GM21723 (cell line): ENCODE results near the gene MST1.

Experiments used
- ATAC-seq: cut with Tn5 transposase; IDR thresholded peaks from one replicate; pipeline ENCODE4 v1.9.1; 2021; ENCODE audit warnings: mild to moderate bottlenecking, moderate library complexity; ENCODE audit not compliant: unreplicated experiment

Gene MST1

GRCh38 chr3:49718858-49719213, 29.6 kb upstream of the MST1 start:
- ATAC-seq, result no peak

- ATAC-seq, result no peak
Observed at GRCh38 chr3:49717959-49718857, 28.9 kb upstream of the MST1 start.

GRCh38 chr3:49717211-49717958, 28.1 kb upstream of the MST1 start:
- ATAC-seq, result no peak

GRCh38 chr3:49716691-49717210, 27.5 kb upstream of the MST1 start:
- ATAC-seq, result no peak

- no peak for ATAC-seq
Observed at GRCh38 chr3:49716169-49716568, 26.9 kb upstream of the MST1 start.

- no peak for ATAC-seq
Observed at GRCh38 chr3:49715611-49716121, 26.4 kb upstream of the MST1 start.

- ATAC-seq, result no peak
Observed at GRCh38 chr3:49714728-49715550, 25.7 kb upstream of the MST1 start.

- no peak for ATAC-seq
Observed at GRCh38 chr3:49713336-49714105, 24.2 kb upstream of the MST1 start.

GRCh38 chr3:49712631-49713317, 23.5 kb upstream of the MST1 start:
- ATAC-seq, result no peak

GRCh38 chr3:49712166-49712565, 22.9 kb upstream of the MST1 start:
- ATAC-seq, result no peak

GRCh38 chr3:49711489-49711888, 22.2 kb upstream of the MST1 start:
- ATAC-seq, result no peak

- ATAC-seq, result no peak
Observed at GRCh38 chr3:49709852-49710251, 20.6 kb upstream of the MST1 start.

GRCh38 chr3:49707113-49707480, 17.8 kb upstream of the MST1 start:
- no peak for ATAC-seq

GRCh38 chr3:49706456-49707112, 17.3 kb upstream of the MST1 start:
- no peak for ATAC-seq

- ATAC-seq, result no peak
Observed at GRCh38 chr3:49705390-49705960, 16.2 kb upstream of the MST1 start.

GRCh38 chr3:49704629-49705028, 15.4 kb upstream of the MST1 start:
- ATAC-seq, result no peak

- ATAC-seq, result no peak
Observed at GRCh38 chr3:49703956-49704355, 14.7 kb upstream of the MST1 start.

- peak; percentile 70 for ATAC-seq
Observed at GRCh38 chr3:49703443-49703927, 14.2 kb upstream of the MST1 start.

- no peak for ATAC-seq
Observed at GRCh38 chr3:49702672-49703071, 13.4 kb upstream of the MST1 start.
